Colonic mucosa (tissue), 4 donors: ENCODE data around the gene FHOD1. TPM values are rescaled to one million over a fixed set of nuclear protein-coding genes. Genes with fewer than 3 reads are reported as not detected.

Source experiments
- DNase-seq: peaks from one replicate; pipeline ENCODE4 v3.0.0-alpha.2; 2020
- H3K27ac ChIP-seq: fragments of 200-600 bp; one replicate; pipeline ENCODE4 v1.8.0; 2021
- H3K27me3 ChIP-seq: fragments of 200-600 bp; one replicate; pipeline ENCODE4 v1.8.0; 2021
- H3K36me3 ChIP-seq: fragments of 200-600 bp; one replicate; pipeline ENCODE4 v1.8.0; 2021
- H3K4me1 ChIP-seq: fragments of 200-600 bp; one replicate; pipeline ENCODE4 v1.8.0; 2021; ENCODE audit warnings: mild to moderate bottlenecking
- H3K4me3 ChIP-seq: fragments of 200-600 bp; one replicate; pipeline ENCODE4 v1.8.0; 2021
- H3K9ac ChIP-seq, 2 donors: one replicate each; pipeline ENCODE4 v1.7.0; 2013; ENCODE audit warnings: control low read depth in 2 of 2, low read depth in 2 of 2, low read length in 2 of 2
- H3K9me3 ChIP-seq: fragments of 200-600 bp; one replicate; pipeline ENCODE4 v1.8.0; 2021
- CTCF ChIP-seq: fragments of 200-600 bp; IDR thresholded peaks from one replicate; pipeline ENCODE4 v1.8.0; 2022; ENCODE audit warnings: antibody characterized with exemption, mild to moderate bottlenecking
- intact Hi-C: fragments of 100-400 bp; cut with DNase I; formaldehyde crosslinking; loops from one replicate; pipeline ENCODE4 v1.14.1; 2022
- total RNA-seq, 2 donors: library from RNA; stranded (reverse); fragmentation: NEBNext Ultra II Directional in 1 of 2; extraction: Animal tissue kit (Norgen Biotek cat#: 25700) in 1 of 2; gene quantifications; one replicate each; pipeline ENCODE4 v1.2.1, GENCODE V29; 2021
- donor health status: healthy.
- donor health status: DM: no; HTN: no; CAD: no.
- donor health status: DM: no; HTN: no; CAD: no.

The FHOD1 gene
- total RNA-seq, 2 donors from 2014 or later: 21.6 to 47.2 TPM

DNA sequence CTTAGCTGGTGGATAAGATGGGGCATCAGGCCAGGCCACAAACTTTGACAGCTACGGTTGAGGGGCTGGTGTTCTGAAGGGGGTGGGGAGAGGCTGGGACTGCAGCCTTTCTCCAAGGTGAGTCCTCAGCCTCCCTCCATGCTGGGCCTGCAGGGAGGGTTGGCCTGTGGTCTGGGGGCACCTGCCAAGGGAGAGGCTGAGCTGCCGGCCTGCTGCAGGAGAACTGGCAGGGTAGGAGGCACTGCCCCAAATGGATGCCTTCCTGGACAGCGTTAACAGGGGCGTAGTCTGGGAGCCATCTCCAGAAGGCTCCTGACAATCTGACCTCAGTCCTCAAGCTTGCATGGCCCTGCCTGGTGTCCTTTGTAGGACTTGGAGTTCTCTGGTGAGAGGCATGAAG, 43.2 kb downstream of the FHOD1 start:
- Histone ChIP-seq H3K27ac (no peak overlapping the region), H3K36me3 (no peaks in the 10 kb centered on the region), H3K4me3 (no peak overlapping the region), H3K27me3 (no peaks in the 10 kb centered on the region), H3K9ac (no peak overlapping the region), H3K9me3 (no peaks in the 10 kb centered on the region), H3K4me1 (no peaks in the 10 kb centered on the region)
- intact Hi-C loops: no loop called here
- no peak for TF ChIP-seq CTCF
- DNase-seq: no peak

- intact Hi-C loops: no loop called here
- Histone ChIP-seq H3K9ac (no peak overlapping the region), H3K36me3 (no peaks in the 10 kb centered on the region), H3K4me1 (no peaks in the 10 kb centered on the region), H3K9me3 (no peaks in the 10 kb centered on the region), H3K27ac (no peak overlapping the region), H3K27me3 (no peaks in the 10 kb centered on the region), H3K4me3 (no peak overlapping the region)
- TF ChIP-seq CTCF: no peak
- no peak for DNase-seq
Measured at GRCh38 chr16:67202956-67203493, 44.3 kb downstream of the FHOD1 start.

- H3K9ac ChIP-seq: no peak overlapping the region
- H3K27ac ChIP-seq: no peak overlapping the region
- no peaks in the 10 kb centered on the region for H3K27me3 ChIP-seq
- no peaks in the 10 kb centered on the region for H3K9me3 ChIP-seq
- no peak for TF ChIP-seq CTCF
- no peaks in the 10 kb centered on the region for H3K4me1 ChIP-seq
- intact Hi-C loops: no loop called here
- no peak overlapping the region for H3K4me3 ChIP-seq
- no peak for DNase-seq
- no peaks in the 10 kb centered on the region for H3K36me3 ChIP-seq
Measured at GRCh38 chr16:67202426-67202825, 44.9 kb downstream of the FHOD1 start.

GRCh38 chr16:67201411-67202345, 45.6 kb downstream of the FHOD1 start:
- H3K36me3 ChIP-seq: peaks cover 6% of the 10 kb centered on the region
- no peaks in the 10 kb centered on the region for H3K9me3 ChIP-seq
- no peak overlapping the region for H3K9ac ChIP-seq
- H3K4me3 ChIP-seq: no peak overlapping the region
- no peak for DNase-seq
- intact Hi-C loops: no loop called here
- no peak overlapping the region for H3K27ac ChIP-seq
- H3K27me3 ChIP-seq: no peaks in the 10 kb centered on the region
- H3K4me1 ChIP-seq: no peaks in the 10 kb centered on the region
- no peak for TF ChIP-seq CTCF

- H3K9me3 ChIP-seq: no peaks in the 10 kb centered on the region
- peak overlapping the region; percentile 54 for H3K4me3 ChIP-seq
- no peaks in the 10 kb centered on the region for H3K27me3 ChIP-seq
- no peak for TF ChIP-seq CTCF
- H3K4me1 ChIP-seq: no peaks in the 10 kb centered on the region
- no peak overlapping the region for H3K27ac ChIP-seq
- intact Hi-C loops: no loop called here
- peak overlapping the region; percentile 3 to 46 for H3K9ac ChIP-seq
- DNase-seq: no peak
- peaks cover 18% of the 10 kb centered on the region for H3K36me3 ChIP-seq
Measured at GRCh38 chr16:67200491-67200890, 46.8 kb downstream of the FHOD1 start.
